ENCODE measurements around the gene FBXO24.
"Not testable (repeated sequence)": the region's sequence is repeated elsewhere in the genome, so short reads cannot be mapped to it uniquely, and the experiment has no call there.

FBXO24 gene

DNA sequence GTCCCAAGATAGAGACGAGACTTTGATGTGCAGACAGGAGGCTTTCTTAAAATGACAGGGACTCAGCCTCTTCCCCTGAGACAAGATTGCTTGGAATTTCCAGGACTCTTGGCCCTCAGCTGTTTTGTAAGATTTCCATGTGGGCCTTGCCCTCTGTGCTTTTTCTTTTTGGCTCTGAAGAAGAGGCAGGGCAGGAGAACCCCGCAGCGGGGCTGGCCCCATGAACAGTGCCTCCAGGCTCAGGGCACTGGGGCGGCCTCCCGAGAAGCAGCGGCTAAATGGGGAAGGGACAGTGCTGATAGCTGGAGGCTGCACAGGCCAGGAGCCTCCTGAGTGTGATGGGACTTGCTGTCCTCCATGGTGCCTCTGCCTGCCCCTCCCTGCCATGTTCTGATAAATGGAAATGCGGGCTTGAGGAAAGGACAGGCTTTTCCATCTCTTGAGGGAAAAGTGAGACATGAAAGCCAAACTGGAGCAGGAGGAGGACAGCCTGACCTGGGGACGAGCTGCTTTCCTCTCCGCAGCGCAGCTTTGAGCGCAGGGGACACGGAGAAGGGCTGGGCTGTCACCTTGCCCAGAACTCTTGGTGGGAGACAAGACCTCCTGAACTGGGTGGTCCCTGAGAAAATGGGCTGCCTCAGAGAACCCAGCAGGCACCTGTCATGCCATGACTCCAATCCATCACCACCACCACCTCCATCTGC is 24.5 kb upstream of the FBXO24 start:
- no peak for DNase-seq

DNA sequence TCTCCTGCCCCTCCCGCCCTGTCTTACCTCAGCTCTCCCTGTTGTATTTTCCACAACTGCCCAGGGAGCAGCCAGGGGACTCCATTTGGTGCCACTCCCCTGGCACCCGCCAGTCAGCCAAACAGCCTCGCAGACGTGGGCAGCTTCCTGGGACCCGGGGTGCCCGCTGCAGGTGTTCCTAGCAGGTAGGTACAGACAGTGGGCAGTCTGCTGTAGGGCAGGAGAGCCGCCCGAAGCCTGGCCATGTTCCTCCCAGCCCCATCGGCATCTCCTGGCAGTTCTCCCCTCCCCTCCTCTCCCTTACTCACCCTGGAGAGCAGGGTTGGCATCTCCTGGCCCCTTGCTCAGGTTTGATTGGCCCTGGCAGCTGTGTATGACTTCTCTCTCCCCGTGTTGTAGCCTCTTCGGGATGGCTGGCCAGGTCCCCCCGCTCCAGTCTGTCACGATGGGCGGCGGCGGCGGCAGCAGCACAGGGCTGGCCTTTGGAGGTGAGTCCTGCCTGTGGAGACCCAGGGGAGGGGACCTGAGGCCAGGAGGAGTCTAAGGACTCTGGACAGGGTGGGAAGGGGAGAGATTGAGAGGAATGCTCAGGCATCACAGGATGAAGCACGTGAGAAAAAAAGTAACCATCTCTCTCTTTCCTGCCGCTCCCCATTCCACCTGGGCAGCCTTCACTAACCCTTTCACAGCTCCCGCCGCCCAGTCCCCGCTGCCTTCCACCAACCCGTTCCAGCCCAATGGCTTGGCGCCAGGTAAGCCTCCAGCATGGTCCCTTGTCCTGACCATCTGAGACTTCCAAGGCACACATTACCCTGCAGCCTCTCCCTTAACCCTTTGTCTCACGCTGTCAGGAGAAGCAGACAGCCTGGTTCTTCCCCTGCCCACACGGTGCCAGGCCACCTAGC is 23.7 kb upstream of the FBXO24 start:
- DNase-seq, result no peak

DNA sequence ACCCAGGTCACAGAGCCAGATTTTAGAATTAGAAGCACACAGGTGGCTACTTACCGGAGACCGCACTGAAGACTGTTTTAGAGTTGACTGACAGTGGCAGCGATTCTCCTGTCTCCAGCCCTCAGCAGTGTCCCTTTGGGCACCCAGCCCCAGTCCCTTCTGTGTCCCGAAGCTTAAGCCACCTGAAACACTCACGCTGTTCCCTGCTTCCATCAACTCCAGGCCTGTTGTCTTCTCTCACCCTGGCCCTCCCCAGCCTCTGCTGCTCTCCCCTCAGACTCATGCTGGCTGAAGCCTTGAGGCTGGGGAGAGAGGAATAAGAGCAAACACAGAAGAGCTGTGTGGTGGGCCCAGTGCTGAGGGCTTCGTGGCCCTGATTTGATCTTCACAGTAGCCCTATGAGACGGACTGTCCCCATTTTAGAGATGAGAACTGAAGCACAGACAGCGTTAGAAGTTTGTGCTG is 23.0 kb upstream of the FBXO24 start:
- no peak for DNase-seq

DNA sequence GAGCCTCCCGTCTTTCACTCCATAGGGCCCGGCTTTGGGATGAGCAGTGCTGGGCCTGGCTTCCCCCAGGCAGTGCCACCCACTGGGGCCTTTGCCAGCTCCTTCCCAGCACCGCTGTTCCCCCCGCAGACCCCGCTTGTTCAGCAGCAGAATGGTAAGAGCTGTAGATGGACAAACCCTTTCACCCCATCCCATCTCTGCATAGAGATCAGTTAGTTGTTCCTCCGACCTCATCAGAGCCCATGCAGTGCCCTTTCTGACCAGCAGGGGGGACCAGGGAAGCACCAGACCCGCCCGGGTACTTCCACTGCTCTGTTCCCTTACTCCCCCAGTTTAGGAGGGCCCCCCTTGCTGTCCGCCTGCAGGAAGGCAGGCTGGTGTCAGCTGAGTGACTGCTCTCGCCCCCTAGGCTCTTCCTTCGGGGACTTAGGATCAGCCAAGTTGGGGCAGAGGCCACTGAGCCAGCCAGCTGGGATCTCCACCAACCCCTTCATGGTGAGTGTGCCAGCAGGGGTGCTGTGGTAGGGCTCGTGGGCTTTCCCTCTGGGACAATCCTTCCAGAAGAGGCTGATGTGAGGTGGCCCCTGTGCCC is 22.2 kb upstream of the FBXO24 start:
- peak; percentile 64 for DNase-seq

DNA sequence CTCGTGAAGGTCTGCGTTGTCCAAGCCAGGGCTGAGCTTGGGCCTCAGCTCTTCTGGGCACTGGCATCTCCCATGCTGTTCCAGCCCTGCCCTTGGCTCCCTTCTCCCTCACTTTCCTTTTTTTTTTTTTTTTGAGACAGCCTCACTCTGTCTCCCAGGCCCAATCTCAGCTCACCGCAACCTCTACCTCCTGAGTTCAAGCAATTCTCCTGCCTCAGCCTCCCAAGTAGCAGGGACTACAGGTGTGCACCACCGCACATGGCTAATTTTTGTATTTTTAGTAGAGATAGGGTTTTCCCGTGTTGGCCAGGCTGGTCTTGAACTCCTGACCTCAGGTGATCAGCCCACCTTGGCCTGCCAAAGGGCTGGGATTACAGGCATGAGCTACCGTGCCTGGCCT is 21.7 kb upstream of the FBXO24 start:
- not testable (repeated sequence) for DNase-seq

DNA sequence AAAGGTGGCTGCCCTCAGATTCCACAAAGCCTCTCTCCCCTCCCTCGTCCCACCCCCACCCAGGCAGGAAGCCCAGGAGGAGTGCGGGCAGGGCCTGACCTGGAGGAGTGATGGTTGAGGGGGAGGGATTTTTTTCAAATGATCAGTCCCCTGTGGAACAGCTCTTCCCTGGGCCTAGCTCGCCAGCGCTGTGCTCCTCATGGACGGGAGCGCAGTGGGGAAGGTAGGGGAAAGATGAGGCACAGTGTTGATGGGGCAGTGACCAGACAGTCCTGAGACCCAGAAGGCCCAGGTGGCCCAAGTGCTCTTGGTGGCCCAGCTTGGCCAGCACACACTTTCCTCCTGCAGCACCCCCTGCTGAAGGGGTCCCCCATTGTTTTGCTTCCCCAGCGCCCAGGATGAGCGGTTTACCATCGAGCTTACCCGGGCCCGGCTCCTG is 21.0 kb upstream of the FBXO24 start:
- DNase-seq, result no peak

DNA sequence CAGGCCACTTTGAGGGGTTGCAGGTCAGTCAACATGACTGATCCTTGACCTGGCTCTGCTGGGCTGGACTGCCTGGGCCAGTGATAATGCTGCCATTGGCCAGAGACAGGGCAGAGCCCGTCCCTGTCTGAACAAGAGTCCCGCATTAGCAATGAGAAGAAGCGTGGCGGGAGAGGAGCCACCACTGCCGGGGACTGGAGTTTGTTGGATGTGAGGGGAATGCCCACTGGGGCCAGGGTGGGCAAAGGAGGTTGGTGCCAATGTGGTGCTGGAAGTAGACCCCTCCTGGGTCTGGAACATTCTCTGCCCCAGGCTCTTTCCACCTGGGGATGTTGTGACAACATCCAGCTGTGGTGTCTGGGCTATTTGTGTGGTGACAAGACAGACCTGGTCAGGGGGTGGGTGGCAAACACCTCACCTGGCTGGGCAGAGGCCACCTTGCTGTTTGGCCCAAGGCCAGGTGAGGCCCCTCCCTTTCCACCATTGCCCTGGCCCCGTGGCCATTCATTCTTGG is 20.1 kb upstream of the FBXO24 start:
- no peak for DNase-seq

DNA sequence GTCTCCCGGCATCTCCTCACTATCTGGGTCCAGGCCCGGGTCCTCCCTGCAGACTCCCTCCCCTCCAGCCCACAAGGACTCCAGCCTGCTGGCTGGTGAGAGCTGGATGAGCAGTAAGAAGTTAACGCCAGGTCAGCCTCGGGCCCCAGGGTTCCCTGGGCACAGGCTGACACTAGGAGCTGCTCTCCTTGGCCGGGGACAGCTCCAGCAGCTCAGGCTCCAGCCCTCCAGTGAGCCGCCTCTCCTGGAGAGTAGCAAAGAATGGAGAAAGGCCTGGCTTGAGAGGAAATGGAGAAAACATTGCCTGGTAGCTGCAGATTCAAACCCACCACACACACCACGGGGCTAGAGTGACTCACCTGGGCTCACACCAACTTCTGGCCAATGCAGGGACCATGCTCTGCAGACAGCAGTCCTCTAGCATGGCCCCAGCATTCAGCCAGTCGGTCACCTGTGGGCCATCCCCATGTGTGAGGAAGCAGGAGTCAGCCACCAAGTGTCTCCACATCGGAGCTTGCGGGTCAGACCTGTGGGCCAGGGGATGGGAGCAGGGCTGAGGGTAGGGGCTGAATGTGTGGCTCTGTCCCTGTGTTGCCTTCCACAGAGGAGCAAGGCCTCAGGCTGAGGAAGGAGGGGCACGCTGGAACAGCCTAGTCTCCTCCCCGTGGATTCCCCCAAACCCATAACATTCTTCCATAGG is 18.9 kb upstream of the FBXO24 start:
- no peak for DNase-seq

DNA sequence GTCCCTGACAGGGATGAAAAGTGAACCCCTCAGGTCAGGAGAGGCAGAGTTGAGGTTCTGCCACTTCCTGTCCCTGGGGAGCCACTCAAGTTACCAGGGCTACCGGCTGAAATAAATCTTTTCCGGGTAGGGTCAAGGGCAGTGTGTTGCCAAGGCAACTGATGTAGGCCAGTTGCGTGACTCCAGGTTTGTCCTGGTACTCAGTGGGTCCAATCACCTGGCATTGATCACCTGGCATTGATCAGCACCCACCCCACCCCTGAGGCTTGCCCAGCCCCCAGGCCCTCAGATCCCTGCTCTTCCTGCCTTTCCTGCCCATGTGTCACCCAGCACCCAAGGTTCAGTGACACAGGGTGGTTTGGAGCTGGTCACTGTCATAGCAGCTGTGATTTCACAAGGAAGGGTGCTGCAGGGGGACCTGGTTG is 18.4 kb upstream of the FBXO24 start:
- DNase-seq, result no peak

DNA sequence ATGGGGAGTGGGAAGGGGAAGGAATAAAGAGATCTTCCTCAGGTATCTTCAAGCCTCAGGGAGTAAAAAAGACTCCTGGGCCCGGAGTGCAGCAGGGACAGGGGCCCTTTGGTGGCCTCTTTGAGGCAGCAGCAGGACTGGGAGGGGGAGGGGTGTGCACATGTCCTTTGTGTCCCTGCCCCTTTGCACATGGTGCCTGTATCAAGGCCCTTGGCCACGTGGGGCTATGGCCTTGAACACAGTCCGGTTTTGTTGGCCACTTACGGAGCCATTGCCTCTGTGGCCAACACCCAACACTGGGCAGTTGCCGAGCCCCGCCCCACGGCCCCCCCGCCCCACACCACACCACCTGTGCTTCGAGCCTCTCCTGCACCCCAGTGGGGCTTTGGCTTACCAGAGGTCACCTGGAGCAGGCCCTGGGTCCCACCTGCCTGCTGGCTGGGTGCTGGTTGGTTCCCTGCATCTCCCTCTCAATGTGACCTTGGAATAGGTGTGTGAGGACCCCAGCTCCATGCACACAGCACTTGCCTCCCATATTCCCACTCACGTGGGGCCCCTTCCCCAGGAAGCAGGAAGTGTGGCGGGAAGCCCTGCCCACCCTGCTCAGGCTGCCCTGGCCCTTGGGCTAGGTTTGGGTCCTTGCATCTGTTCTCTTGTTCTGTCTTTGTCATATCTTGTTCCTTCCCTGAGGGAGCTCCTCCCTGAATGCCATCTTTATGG is 17.8 kb upstream of the FBXO24 start:
- DNase-seq, result no peak

DNA sequence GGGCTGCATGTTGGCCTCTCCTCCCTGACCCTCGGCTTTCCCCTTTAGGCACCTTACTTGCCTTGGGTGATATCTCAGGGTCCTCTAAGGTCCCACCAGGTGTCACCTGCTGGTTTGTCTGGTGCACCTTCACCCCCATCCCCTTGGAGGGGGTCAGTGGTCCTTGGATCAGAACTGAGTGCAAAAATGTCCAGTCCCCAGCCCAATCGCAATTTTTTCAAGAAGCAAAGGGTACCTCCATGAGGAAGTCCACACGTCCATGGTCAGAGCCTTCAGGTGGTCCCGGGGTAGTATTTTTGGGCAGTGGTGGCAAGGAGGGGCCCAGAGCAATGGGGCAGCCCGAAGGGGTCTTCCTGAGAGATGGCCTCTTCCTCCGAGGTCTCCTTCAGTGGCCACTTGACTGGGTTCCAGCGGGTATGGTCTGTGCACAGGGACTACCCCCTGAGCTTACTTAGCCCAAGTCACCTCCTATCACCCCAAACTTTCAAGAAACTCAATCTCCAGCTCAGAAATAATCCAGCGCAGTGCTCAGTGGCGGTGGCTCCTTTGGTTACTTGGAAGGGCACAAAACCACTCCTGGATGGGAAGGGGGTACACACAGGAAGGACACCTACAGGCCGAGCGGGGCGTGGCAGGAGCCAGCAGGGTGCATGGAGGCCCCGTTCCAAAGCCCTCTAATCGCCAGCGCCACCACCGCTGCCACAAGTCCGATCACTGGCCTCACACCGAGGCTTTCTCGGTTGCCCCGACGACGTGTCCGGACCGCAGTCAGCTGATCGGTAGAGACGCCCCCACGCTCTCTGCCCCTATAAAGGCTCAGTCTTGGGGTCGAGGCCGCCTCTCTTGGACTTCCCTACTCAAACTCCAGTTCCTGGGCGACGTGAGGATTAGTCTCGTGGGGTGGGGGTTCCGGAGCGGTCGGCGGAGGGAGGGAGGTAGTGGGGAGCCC is 17.0 kb upstream of the FBXO24 start:
- no peak for DNase-seq

DNA sequence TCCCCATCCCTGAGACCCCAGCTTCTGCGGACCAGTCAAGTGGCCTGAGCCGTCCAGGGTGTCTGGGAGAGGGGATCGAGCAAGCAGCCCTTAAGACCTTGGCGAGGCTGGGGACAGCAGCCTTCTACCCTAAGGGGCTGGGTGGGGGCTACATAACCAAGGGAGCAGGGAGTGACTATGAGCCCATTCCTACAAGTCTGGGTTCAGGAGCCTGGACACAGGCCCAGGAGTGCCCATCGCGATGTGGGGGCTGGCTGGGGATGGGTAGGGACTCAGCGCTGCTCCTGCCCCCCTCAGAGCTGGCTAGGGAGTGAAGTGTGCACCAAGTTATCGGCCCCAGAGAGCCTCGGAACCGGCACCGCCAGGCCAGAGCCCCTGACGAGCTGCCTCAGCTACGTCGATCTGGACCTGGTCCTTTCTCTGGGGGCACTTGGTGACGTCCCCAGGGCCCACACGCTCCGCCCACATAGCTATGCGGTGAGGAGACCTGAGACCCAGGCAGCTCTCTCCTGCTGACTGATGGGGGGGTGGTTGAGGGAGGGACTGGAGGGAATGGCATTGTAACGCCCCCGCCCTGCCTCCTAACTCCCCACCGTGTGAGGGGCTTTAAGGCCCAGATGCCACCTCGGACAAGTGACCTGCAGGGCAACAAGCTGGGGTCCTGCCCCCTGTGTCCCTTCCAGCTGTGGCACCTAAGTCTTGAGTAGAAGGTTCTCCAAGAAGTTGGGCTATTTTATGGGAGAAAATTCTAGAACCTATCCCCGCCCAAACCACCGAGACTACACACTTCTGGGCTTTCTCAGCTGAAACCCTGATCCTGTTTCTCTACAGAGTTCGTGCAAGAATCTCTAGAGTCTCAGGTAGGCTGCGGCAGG is 14.9 kb upstream of the FBXO24 start:
- DNase-seq, result no peak

DNA sequence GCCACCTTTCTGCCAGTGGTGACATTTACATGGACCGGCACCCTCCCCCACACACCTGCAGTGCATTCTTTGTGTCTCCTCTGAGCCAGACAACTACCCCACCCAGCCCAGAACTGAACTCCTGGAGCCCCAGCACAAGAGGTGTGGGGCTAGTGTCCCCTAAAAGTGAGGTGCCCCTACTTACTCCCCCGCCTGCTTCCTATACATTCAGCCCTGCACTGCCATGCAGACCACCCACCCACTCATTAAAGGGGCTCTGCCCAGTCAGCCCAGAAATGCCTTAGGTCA is 14.4 kb upstream of the FBXO24 start:
- DNase-seq, result no peak

DNA sequence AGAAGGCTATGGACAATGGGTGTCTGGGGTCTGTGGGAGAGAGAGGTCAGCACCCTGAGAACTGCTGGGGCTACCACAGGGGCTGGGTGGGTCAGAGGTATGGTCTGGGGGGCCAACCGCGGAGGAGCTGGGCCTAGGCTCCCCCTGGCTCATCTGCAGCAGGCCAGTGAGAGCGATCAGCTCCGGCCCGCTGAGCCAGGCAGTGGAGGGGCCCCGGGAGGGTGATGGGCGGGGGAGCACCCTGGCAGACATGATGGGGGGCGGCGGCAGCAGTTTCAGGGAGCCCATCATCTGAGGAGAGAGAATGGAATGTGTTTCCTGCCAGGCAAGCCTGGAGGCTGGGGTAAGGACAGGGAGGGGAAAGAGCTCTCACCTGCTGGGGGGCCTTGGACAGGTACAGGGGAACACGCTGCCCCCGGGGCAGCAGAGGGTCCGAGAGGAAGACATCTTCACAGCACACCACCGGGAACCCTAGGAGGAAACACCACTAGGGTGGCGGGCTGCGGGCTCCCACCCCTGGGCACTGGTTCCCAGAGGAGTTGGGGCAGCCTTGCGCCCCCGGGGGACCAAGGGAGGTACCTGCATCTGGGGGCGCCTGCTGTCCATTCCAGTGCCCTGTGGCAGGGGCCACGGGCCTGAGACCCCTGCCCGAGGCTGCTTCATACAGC is 13.7 kb upstream of the FBXO24 start:
- DNase-seq, result no peak

DNA sequence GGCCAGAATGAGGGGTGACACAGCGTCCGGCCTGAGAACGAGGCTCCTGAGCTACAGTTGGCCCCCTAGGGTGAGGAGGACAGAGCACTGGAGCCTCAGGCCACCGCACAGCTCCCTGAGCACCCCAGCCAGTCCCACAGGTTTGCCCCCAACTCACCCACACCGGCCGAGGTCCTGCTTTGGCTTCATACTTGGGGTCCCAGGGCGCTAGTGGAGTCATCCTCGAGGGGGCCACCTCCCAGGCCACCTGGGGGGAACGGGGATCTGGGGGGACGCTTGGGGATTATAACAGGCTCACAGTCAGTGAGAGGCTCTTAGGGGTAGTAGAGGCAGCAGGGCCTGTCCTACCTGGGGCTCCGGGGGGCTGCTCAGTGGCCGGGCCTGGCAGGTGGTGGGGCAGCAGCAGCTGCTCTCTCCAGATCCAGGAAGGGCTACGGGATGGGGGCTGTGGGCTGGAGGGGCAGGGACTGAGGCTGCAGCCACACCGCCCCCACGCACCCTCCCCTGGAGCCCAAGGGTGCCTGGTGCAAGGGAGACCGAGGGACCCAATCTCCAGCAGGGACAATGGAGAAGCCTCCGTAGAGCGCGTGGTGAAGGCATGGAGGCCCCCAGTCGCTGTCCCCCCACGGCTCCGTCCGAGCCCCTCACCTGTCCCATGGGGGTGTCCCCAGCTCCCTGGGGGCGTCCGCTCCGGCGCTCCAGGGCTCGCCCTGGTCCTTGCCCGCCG is 13.0 kb upstream of the FBXO24 start:
- DNase-seq, result no peak

DNA sequence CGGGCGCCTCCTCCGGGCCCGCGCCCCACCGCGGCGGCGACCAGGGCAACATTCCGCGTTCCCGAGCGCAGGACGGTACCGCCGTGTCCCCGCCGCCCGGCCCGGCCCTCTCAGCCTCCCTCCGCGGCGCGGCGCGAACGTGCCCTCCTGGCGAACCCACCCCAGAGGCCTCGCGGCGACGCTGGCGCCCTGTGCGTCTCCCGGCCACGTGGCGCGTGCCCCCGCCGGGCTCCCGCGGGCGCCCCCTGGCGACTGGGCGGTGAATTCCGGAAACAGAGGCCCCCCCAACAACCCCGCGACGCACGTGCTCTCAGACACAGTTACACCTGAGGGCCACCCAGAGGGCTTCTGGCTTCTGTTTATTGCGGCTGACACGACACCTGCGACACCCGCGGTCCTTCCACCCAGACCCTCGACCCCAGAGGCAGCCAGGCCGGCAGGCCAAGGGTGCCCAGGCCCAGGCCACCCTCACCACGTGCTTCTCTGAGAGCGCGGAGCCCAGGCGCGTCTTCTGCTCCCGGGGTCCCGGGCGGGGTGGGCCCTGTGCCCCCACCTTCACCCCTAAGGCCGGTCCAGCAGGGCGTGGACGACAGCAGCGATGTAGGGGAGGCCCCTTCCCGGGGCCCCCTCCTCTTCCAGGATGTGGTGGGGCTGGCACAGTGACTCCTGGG is 12.3 kb upstream of the FBXO24 start, which contains the start of gene SAP25:
TSS of gene SAP25 (minus strand) at position 210 of the 671 bp plus-strand sequence. CDS start at position 52, 158 bp downstream.
- no peak for DNase-seq

DNA sequence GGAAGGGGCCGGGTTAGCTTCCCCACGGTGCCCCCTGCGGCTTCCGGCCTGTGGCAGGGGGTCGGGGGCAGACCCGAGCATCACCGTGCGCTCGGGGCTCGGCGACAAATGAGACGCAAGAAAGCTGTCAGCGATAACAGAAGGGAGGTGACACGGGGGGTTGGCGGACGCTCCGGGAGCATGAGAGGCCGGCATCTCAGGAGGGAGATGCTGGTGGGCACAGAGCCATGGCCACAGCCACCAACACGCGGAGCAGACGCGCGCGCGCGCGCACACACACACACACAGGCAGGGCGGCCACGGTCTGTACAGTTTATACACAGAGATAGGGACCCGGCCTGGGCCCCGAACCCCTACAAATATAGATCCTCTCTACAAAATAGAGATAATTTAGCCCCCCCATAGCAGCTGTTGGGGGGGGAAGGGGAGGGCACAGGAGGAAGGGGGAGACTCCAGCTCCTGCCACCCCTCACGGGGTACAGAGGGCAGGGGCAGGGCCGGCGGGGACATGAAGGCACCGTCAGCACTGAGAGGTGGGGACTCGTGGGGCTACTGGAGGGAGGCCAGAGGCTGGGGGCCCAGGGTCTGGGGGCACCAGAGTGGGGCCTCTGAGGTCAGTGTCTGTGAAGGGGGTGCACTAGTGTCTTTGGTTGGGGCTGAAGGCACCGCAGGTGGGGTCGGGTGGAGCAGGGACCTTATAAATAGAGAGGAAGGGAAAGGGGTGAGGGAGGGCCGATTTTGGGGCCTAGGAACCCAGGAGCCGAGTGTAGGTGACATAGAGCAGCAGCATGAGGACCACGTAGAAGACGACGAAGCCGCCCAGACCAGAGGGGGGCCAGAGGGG is 11.5 kb upstream of the FBXO24 start:
- DNase-seq, result no peak
